Lung (tissue), 12 donors: ENCODE measurements around the gene ZNF219. TPM values are rescaled to one million over a fixed set of nuclear protein-coding genes. Genes with fewer than 3 reads are reported as not detected.
A peak's percentile ranks its signal among the peaks of the same experiment; 100 is the strongest.

Experiments used
- ATAC-seq: fragments of 200-7000 bp; cut with Tn5 transposase; one replicate; pipeline ENCODE4 v1.9.1; 2020; ENCODE audit warnings: moderate number of reproducible peaks; ENCODE audit not compliant: insufficient read depth, low FRiP score
- DNase-seq, 3 donors: peaks; one replicate each; pipeline ENCODE4 v3.0.0-alpha.2; 2013 to 2017
- H3K27ac ChIP-seq, 2 donors: one replicate each; pipeline ENCODE4 v1.5.1; 2013; ENCODE audit warnings: mild to moderate bottlenecking in 2 of 2, moderate library complexity in 2 of 2, control low read depth in 1 of 2, inconsistent platforms in 1 of 2, low read depth in 1 of 2, low read length in 1 of 2
- H3K27me3 ChIP-seq, 3 donors: one replicate each; pipeline ENCODE4 v1.5.1; 2013; ENCODE audit warnings: low read length in 2 of 3; ENCODE audit not compliant: control insufficient read depth in 3 of 3, insufficient read depth in 3 of 3
- H3K36me3 ChIP-seq, 4 donors: one replicate each; pipeline ENCODE4 v1.5.1; 2013; ENCODE audit warnings: low read length in 4 of 4, mild to moderate bottlenecking in 1 of 4, moderate library complexity in 1 of 4; ENCODE audit not compliant: control insufficient read depth in 4 of 4, insufficient read depth in 4 of 4
- H3K4me1 ChIP-seq, 5 donors: one replicate each; pipeline ENCODE4 v1.5.1; 2013; ENCODE audit warnings: low read length in 5 of 5, mild to moderate bottlenecking in 2 of 5, moderate library complexity in 1 of 5; ENCODE audit not compliant: control insufficient read depth in 5 of 5, insufficient read depth in 5 of 5
- H3K4me3 ChIP-seq: one replicate; pipeline ENCODE4 v1.5.1; 2013; ENCODE audit warnings: mild to moderate bottlenecking, control low read depth, moderate library complexity
- H3K9ac ChIP-seq, 2 donors: one replicate each; pipeline ENCODE4 v1.5.1; 2013; ENCODE audit warnings: low read length in 2 of 2, control low read depth in 1 of 2; ENCODE audit not compliant: insufficient read depth in 1 of 2
- H3K9me3 ChIP-seq, 4 donors: one replicate each; pipeline ENCODE4 v1.5.1; 2013; ENCODE audit warnings: low read length in 3 of 4, mild to moderate bottlenecking in 1 of 4, moderate library complexity in 1 of 4; ENCODE audit not compliant: control insufficient read depth in 4 of 4, insufficient read depth in 3 of 4
- WGBS, 2 donors: extraction: QIAGEN DNeasy Blood & Tissue Kit; methylation state at CpG; one replicate each; pipeline ENCODE4 v1.1.7; 2013; 5-methylcytosine and 5-hydroxymethylcytosine counted together
- polyA plus RNA-seq, 2 donors: library from polyadenylated mRNA; stranded (reverse); fragments of 200-250 nt; gene quantifications; one replicate each; pipeline ENCODE4 v1.2.1, GENCODE V29; 2013
- total RNA-seq, 2 donors: library from RNA; depleted of rRNA in 1 of 2; stranded (reverse); fragments of >200 nt in 1 of 2; gene quantifications; one replicate each; pipeline ENCODE4 v1.2.1, GENCODE V29; 2014 to 2021
- TF ChIP-seq, protein P1 (sequence below): IDR thresholded peaks from 2 replicates; pipeline ENCODE4 v1.5.1; 2012; ENCODE audit warnings: mild to moderate bottlenecking; ENCODE audit errors: control extremely low read depth, extremely low read depth
- donor health status: control.
- donor health status: control.
- donor health status: Bipolar disorder and iron deficiency.
- donor health status: healthy.
- donor health status: DM: yes; HTN: yes; CAD: no.

ZNF219 gene
- total and polyA plus RNA-seq, 4 donors = 8.0 to 48.5 (median 30.0) TPM

DNA sequence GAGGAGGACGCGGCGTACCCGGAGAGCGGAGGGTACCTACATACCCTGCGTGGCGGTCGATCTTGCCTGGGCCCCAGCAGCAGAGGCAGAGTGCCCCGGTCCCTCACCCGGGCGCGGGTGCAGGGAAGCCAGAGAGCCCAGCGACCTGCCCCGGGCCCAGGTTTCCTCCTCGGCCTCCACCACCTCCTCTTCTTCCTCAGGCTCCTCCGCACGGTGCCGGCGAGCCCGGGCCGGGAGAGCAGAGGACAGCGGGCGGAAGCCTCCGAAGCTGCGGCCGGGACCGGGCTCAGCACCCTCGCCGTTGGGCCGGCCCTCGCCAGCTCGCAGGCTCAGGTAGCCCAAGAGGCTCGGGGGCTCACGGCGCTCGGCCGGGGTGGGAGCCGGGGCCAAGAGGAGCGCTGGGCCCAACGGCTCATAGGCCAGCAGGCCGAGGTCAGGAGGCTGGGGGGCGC is 6.6 kb downstream of the ZNF219 start:
- Histone ChIP-seq H3K36me3 (peaks cover 0 to 34% (median 17%) of the 10 kb centered on the region in 4 donors), H3K27ac (no peak overlapping the region), H3K9me3 (peaks cover 0 to 2% (median 0%) of the 10 kb centered on the region in 4 donors), H3K27me3 (no peaks in the 10 kb centered on the region), H3K4me3 (no peak overlapping the region), H3K4me1 (peaks cover 0 to 9% (median 6%) of the 10 kb centered on the region in 5 donors), H3K9ac (no peak overlapping the region)
- 95% methylated on average over 32 to 42 of the region's 42 CpGs for WGBS, 2 donors
- ATAC-seq (no peak), DNase-seq (no peak)
- TF ChIP-seq, protein P1, sequence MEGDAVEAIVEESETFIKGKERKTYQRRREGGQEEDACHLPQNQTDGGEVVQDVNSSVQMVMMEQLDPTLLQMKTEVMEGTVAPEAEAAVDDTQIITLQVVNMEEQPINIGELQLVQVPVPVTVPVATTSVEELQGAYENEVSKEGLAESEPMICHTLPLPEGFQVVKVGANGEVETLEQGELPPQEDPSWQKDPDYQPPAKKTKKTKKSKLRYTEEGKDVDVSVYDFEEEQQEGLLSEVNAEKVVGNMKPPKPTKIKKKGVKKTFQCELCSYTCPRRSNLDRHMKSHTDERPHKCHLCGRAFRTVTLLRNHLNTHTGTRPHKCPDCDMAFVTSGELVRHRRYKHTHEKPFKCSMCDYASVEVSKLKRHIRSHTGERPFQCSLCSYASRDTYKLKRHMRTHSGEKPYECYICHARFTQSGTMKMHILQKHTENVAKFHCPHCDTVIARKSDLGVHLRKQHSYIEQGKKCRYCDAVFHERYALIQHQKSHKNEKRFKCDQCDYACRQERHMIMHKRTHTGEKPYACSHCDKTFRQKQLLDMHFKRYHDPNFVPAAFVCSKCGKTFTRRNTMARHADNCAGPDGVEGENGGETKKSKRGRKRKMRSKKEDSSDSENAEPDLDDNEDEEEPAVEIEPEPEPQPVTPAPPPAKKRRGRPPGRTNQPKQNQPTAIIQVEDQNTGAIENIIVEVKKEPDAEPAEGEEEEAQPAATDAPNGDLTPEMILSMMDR = no peak

DNA sequence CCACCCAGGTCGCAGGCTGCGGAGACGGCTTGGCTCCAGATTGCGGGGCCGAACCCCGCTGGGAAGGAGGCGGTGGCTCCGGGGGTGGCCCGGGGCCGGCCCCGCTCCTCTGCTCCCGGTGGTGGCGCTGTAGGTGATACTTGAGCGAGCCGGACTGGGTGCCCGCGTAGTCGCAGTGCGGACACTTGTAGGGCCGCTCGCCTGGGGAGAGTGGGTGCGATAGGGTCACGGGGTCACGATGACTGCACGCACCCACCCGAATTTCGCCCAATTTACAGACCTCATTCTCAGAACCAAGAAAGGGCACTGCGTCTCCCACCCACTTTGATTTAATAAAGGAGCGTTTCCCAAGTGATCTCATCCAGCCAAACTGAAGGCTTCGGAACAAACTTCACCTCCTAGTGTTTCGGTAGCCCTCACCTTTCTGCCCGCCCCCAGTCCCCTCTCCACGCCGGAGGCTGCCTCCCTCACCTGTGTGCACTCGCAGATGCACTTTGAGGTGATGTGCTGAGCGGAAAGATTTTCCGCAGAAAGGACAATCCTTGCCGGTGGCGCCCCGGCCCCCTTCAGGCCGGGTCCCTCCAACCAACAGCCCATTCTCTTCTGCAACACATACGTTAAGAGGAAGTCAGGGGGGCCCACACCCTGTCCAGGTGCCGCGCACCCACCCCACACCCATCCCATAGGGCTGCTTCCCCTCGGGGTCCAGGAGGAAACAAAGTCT is 7.4 kb downstream of the ZNF219 start:
- peaks cover 0 to 2% (median 0%) of the 10 kb centered on the region in 4 donors for H3K9me3 ChIP-seq
- H3K4me3 ChIP-seq = no peak overlapping the region
- TF ChIP-seq, protein P1 = no peak
- no peak overlapping the region for H3K27ac ChIP-seq
- ATAC-seq (no peak), DNase-seq (no peak)
- H3K4me1 ChIP-seq = peaks cover 0 to 9% (median 3%) of the 10 kb centered on the region in 5 donors
- no peak overlapping the region for H3K9ac ChIP-seq
- no peaks in the 10 kb centered on the region for H3K27me3 ChIP-seq
- H3K36me3 ChIP-seq = peaks cover 0 to 34% (median 22%) of the 10 kb centered on the region in 4 donors
- whole genome bisulfite sequencing, 2 donors = 91 to 92% methylated on average over 42 to 45 of the region's 45 CpGs

DNA sequence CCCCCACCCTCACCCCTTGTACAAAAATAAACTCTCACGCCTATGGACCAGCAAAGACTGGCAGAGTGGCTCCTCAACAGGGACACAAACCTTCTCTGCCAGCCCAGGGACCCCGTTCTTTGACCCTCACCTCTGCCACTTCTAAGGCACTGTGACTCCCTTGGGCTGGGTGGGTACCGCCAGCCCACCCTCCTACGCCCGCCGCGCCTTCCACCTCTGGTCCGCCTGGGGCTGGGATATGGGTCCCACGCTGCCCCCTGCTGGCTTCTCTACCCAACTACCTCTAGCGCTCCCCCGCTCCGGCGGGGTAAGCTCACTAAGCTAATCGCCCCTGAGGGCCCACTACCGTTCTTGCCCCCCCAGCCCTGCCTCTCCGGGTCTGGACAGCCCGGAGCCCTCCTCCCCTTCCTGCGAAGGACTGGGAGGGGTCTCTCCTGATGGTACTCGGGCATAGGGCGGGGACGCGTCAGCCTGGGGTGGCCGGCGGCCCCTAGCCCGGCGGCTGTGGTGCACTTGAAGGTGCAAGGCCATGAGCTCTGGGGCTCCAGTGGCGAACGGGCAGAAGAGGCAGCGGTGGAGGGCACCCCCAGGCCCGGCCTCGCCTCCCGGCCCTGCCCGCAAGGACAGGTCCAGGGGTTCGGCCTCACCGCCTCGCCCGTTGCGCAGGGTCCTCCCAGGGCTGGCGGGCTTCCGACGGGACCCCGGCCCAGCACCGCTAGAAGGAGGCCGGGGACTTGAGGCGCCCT is 8.1 kb downstream of the ZNF219 start:
- ATAC-seq (no peak), DNase-seq (peak in 1 of 3 donors; percentile 40)
- Histone ChIP-seq H3K27me3 (no peaks in the 10 kb centered on the region), H3K9me3 (peaks cover 0 to 2% (median 0%) of the 10 kb centered on the region in 4 donors), H3K4me3 (no peak overlapping the region), H3K9ac (no peak overlapping the region), H3K36me3 (peaks cover 0 to 38% (median 28%) of the 10 kb centered on the region in 4 donors), H3K4me1 (peaks cover 0 to 9% (median 0%) of the 10 kb centered on the region in 5 donors), H3K27ac (no peak overlapping the region)
- 92 to 93% methylated on average over 44 to 45 of the region's 45 CpGs for WGBS, 2 donors
- TF ChIP-seq, protein P1 = no peak
